ENCODE data around the gene SMAD2.

SMAD2 gene

DNA sequence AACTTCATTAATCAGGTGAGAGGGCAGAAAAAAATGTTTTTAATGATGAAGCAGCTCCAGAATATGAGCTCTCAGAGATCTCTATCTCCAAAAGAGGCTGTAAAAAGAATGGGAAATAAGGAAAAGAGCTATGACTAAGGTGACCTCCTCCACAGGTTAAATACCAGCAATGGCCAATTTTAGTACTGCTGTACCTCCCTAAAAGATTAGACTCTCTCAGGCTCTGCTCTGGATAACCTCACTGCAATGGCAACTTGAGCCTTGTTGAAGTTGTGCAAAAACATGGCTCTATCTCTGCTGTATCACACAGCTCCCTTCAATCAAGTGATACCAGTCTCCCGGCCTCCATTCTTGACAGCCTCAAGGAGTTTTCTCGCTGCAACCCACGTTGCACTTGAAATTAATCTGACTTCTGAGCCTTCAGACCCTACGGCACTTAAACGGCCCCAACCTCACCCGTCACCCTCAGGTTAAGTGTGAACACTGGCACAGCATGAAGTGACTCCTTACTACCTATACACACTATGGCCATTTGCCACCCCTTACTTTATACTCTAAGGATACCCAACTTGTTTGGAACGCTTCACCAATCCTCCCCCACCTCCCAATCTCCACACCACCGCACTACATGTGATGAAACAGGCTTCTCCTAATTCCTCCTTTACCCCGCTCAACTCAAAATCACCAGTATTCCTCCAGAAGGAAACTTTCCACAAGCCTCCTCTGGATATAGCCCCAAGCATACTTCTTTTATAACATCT, 36.3 kb downstream of the SMAD2 start:
- DNase-seq, result no peak

DNA sequence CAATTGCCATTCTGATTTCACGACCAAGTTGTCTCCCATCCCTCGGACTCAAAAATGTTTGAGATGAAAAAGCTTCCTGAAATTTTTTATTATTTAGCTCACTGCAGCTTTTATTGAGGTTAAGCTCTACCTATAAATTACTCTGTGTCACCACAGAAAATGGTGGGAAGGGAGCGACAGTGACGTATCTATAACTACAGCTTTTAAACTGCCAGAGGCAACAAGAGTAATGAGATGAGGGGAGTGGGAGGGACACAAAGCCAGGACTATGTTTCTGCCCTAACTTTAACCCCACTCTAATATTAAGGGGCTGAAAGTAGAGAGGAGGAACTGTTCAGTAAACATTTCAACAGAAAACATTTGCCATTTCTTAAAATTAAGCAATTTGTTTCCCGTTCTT, 37.4 kb downstream of the SMAD2 start:
- no peak for DNase-seq

DNA sequence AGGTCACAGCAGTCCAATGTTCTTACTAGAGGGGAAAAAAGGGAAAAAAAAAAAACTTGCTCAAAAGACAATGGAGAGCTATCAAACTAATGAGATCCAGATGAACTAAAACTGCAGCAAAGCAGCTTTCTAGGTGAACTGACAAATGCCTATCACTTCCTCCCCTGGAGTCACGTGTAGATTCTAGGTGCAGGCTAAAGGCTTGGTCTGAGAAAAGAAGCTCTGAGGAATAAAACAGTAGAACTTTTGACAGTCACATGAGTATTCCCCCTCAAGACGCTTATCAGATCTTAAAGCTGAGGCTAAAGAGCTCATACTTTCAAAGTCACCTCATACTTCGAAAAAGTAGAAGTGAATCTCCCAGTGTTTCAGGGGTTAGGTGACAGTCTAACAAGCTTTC, 42.3 kb downstream of the SMAD2 start:
- no peak for DNase-seq

DNA sequence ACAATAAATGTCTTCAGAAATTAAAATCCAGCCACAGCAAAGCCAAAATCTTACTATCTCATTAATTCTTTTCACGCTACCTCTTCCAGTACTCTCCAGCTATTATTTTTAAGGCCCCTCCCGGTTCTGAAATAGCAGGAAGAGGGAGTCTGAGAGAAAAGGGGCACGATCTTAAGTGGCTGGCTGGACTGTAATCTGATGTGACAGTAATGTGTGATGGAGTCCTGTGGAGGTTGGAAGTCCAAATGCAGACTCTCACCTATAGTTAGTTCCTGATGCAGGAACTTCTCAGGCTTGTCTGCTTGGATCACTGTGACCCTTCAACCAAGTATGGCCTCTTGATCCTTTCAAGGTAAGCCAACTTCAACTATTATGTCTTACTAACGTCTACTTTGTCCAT, 43.2 kb downstream of the SMAD2 start:
- no peak for DNase-seq

DNA sequence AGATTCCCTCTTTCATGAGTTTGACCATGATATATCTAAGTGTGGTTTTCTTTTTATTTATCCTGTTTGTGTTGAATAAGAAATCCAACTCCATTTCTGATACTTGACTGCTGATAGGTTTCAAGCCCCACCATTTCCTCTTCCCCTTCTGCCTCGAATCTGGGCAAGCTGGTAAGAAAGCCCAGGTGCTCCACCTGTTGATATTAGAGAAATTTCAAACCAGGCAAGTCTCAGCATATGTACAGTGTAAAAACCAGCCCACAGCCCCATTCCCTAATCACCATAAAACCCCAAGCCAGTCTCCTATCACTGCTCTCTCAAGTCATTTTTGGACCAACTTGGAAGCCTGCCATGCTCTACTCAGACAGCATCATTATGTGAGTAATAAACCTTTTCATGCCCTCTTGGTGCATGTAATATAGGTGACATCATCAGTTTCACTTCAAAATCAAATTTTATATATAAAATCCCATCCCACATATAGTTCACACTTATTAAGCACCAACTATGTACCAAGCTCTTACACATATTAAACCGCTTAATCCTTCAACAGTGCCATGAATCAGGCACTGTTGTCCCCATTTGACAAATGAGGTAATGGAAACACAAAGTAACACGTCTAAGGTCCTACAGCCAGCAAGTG, 46.6 kb downstream of the SMAD2 start:
- DNase-seq, result peak; percentile 40

DNA sequence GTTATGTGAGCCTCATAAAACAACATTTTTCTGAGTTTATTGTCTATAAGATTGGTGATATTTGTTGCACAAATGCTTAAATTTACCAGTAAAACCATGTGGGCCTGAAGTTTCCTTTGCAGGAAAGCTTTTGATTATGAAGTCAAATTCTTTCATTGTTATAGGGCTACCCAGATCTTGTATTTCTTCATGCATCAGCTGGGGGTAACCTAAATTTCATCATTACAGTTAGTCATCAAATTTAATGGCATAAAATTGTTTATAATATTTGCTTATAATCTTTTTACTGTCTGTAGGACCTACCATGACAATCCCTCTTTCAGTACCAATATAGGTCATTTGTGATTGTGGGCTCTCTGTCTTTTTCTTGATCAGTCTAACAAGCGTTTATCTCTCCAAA, 47.8 kb downstream of the SMAD2 start:
- DNase-seq, result no peak

DNA sequence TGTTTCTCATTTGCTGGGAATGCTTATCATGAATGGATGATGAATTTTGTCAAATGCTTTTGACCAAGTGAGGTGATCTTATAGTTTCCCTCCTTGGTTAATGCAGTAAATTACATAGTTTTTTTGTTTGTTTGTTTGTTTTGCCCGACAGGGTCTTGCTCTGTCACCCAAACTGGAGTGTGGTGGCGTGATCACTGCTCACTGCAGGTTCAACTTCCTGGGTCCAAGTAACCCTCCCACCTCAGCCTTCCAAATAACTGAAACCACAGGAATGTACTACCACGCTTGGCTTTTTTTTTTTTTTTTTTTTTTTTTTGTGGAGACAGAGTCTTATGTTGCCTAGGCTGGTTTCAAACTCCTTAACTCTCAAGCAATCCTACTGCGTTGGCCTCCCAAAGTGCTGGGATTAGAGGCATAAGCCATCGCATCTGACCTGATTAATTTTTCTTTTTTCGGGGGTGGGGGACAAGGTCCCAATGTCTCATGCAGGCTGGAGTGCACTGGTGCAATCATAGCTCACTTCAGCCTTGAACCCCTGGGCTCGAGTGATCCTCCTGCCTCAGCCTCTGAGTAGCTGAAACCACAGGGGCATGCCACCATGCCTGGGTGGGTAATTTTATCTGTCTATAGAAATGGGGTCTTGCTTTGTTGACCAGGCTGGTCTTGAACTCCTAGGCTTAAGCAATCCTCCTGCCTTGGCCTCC, 48.6 kb downstream of the SMAD2 start:
- no peak for DNase-seq

DNA sequence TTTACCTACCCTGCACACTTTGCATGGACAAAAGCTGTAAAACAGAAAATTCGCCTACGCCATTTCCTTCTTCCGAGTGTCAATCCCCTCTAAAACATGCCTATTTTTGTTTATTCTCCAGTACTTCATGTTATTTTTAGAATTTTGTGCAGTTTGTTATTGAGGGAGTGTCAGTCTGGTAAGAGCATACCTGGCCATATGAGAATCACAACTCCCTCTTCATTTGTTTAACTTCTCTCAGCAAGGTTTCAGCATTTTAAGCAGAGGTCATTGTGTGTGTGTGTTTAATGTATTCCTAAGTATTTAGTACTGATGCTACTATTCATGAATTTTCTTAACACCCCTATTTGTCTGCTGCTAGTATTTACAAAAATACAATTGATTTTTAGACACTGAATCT, 49.4 kb downstream of the SMAD2 start:
- no peak for DNase-seq

DNA sequence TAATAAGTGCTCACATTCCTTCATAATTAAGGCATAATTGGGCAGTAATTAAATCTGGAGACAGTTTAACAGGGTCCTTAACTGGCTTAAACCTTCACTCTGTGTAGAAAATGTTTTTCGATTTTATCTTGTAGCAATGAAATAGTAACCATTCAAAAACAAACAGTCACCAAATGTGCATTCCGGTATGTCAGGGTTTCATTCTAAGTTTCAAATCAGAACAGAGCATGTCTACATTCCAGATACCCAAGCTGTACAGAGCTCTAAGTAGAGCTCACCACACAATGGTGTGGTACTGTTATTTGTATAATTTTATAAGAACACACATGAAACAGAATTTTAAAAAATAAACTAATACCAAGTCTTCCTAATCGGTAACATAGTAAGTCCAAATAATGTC, 52.6 kb downstream of the SMAD2 start:
- no peak for DNase-seq

DNA sequence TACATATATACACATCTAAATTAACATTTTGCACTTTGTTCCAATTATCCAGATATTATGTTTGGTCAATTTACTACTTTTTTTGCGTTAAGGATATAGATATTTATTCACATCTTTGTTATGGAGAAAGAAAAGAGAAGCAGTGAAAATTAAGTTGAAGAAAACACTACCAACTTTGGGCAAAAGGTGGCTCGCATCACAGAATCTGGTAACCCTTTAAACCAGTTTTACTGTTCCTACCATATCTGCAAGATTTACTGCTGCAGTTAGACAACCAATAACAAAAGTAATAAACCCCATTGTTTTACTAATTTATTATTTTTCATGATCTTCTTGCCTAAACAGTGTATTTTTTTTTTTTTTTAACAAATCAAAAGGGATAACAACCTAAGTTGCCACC, 53.6 kb downstream of the SMAD2 start:
- DNase-seq, result no peak

DNA sequence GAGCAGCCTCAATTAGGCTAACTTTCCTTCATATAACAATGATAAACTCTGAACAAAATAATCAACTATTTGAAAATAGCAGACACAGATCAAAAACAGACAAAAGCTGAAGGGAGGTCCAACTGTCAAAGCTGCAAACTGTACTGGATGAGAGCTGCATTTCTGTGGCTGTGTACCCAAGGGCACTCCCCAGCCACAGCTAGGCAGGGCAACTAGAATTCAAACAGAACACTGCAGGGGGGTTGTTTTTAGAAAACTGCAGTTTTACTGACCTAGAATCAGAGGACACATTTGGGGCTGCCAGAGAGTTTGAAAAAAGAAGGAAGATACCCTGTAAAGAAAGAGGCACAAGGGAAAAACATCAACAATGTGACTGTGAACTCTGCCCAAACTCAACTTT, 56.8 kb downstream of the SMAD2 start:
- DNase-seq, result no peak

DNA sequence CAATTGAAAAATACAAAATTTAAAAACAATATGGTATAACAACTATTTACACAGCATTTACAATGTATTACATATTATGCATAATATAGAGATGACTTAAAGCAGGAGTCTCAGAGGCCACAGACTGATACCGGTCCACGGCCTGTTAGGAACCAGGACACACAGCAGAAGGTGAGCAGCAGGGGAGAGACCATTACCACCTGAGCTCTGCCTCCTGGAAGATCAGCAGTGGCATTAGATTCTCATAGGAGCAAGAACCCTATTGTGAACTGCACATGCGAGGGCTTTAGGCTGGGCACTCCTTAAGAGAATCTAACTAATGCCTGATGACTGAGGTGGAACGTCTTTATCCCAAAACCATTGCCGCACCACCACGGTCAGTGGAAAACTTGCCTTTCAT, 58.0 kb downstream of the SMAD2 start:
- no peak for DNase-seq

DNA sequence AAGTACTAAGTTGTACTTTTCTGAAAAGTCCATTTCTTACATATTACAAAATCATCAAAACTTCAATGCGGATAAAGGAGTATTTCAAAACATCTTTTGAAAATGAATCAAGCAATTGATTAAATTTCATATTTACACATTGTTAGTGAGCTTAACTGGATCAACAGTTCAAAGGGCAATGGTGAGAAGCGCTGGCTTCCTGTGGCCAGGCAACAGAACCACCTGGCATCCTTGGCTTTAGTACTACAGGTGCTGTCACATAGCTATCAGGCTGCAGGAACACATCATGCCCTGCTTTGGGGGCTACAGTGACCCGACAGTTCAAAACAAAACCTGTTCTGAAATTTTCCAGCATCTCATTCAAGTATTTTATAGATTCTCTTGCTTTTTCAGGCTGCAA, 59.2 kb downstream of the SMAD2 start:
- DNase-seq, result no peak

DNA sequence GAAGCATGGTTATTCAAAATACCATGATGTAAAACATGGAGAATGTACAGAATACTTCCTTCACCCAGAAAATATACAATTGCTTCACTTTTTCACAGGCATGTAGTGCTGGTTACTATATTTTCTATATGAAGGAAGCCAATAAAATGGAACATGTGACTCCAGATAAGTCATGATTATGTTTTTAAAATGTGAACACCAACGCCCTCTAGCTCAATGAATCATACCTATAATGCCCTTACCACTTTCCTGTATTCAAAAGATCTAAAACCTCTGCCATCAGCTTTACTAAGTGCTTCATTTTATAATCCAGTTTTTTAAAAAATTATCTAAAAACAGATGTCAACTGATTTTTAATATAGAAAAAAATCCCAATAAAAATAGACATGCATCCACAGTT, 59.9 kb downstream of the SMAD2 start:
- DNase-seq, result peak; percentile 7

DNA sequence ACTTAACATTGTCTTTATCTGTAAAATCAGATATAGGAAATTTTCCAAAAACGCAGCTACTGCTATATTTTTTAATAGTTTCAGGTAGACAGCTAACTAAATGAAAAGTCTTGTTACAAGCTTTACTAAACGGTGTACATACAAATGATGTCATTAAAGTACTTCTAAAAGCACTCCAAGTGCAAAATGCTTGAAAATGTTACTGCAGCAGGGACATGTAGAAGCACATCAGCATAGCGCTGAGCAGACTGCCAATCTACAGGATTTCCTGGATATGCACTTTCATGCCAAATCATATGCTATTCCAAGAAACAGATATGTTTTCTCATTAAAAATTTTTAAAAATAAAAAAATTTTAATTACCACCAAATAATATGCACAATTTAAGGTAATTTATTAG, 61.7 kb downstream of the SMAD2 start:
- DNase-seq, result no peak

DNA sequence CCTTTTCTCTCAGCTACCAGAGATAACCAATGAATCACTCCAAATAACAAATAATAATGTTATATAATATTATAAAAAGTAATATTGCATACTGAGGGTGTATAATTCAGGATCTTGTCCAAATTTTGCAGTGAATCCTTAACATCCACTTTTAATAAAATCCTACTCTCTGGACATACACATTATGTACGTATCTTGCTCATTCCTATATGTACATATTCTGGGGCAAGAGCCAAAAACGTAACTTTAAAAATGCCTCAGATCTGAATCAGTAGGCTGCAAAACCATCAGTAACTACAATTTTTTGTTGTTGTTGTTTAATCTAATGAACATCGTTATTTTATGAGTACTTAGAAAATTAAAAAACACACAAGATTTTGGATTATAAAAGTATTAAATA, 65.3 kb downstream of the SMAD2 start:
- DNase-seq, result no peak

DNA sequence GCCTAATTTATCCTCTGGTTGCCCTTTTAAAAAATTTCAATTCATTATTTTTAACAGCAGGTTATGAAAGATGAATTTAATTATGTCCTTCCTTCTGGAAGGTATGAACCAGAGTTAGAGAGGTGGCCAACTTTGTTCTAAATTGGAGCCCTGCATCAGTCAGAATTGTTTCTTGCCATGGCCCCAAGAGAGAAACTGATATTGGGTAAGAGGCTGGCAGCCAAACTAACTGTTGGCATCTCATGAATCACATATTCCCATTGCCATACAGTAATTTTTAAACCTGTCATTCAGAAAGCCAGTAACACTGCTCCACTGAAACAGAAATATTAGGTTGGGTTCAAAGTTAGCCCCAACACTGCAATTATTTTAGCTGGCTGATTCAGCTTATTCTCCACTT, 67.4 kb downstream of the SMAD2 start:
- DNase-seq, result no peak

DNA sequence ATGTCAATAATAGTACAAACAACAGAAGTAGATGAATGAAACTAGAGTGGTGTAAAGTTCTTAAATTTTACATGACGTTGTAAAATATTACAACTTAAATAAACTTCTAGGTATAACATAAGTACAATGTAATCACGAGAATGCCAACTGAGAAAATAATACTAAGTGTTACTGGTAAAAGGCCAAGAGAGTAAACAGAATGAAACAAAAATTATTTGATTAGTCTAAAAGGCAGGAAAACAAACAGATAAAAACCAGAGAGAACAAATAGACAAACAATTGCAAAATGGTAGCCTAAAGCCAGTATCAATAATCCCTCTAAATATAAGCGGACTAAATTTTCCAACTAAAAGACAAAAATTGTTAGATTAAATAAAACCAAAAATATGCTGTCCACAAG, 71.9 kb downstream of the SMAD2 start:
- no peak for DNase-seq

DNA sequence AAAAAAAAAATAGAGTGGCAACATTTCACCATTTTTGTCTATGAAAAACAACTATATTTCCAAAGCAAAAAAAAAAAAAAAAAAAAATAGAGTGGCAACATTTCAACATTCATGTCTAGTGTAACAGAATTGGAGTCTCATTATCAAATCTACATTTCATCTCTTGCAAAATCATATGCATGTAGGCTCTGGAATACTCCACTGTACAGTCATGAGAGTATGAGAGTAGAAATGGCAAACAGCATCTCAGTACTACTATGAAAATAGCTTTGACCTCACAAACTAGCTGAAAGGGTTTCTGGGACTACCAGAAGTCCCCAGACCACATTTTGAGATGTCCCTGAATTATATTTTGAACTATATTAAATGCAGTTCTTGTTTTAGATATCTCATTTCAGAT, 82.8 kb downstream of the SMAD2 start:
- DNase-seq, result no peak

DNA sequence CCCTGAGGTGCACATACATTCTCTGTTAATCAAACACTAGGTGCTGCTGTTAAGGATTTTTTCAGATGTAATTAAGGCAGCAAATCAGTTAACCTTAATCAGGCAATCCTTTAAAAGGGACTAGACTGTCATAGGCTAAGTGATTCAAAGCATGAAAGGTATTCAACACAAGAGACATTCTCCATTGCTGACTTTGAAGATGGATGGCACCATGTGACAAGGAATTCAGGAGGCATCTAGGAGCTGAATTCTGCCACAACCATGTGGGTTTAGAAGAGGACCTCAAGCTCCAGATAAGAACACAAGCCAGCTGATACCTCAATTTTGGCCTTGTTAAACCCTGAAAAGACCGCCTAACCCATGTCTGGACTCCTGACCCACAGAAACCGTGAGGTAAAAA, 84.0 kb downstream of the SMAD2 start:
- DNase-seq, result no peak

DNA sequence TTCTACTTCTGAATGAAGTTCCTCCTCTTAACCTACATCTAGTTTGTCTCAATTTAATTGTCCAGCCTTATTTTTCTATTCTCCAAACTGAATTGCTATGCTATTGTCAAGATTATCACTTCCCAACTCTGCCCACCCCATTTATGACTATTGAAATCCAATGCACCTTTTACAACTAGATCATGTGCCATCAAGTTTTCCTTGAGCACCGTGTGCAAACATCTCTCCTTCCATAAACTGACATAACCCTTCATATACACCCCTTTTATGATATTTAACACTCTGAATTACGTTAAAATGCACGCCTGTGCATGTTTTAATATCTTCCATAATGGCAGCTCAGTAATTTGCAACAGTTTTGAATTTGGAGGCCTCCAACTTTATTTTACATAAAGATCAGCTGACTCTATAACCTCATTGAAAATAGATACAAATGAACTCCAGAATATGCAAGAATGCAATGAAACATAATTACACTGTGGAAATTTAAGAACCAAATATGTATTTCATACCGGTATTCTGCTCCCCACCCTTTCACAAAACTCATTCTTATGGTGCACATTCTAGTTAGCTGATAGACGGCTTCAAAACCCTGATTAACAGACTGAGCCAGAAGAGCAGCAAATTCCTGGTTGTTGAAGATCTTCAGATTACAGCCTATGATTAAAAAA, 85.5 kb downstream of the SMAD2 start:
- no peak for DNase-seq

DNA sequence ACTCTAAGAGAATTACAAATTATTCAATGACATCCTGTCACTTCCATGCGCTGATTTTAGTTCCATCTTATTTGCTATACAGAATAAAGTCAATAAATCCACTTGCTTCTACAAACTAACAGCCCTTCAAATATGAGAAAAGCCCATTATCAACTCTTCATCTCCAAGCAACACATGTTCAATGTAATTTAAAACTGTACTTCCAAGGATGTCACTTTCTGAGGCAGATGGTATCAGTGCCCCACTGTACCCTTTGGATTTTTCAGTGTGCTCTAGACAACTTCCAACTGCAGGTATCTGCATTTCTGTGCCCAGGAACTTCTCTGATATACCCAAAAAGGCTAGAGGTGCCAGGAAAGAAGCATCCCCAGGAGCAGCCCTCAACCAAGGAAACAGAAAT, 87.6 kb downstream of the SMAD2 start:
- DNase-seq, result no peak

DNA sequence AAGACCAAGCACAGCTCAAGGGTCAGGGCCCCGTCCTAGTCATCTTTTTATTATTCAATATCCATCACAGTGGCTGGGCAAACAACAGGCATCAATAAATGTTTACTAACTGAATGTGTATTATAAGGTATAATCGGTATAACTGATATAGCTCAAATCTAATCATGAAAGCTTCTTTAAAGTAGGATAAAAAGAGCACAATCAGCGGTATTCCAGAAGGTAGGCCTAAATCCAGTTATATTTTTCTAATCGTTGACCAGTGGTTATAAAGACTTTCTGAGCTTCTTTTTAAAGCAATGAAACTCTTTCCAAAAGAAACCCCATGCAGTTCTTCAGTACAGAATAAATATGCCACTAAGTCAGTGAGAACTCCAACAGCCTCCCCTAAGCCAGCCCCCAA, 92.1 kb downstream of the SMAD2 start:
- DNase-seq, result no peak

DNA sequence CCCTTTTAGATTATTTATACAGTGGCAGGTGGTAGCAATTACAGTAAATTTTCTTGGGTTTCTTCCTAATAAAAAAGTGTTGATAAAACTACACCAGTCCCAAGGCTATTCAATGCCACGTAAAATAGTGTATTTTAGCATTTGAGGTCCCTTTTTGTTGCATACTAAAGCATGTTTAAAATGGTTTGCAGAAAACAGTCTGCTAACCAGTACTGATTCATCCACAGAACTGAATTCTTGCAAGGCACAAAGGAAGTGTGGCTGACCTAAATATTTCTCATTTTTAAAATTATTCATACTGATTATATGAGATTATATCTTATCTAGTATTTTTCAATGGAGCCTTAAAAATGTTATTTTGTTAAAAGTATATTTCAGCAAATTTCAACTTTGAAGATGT, 98.1 kb downstream of the SMAD2 start:
- DNase-seq, result no peak
